Measurements from ENCODE around the gene MAB21L2. TPM values are rescaled to one million over a fixed set of nuclear protein-coding genes. Genes with fewer than 3 reads are reported as not detected.
A peak's percentile ranks its signal among the peaks of the same experiment; 100 is the strongest.

MAB21L2 gene
- total RNA-seq, 1 experiment from 2014 or later, result not detected

DNA sequence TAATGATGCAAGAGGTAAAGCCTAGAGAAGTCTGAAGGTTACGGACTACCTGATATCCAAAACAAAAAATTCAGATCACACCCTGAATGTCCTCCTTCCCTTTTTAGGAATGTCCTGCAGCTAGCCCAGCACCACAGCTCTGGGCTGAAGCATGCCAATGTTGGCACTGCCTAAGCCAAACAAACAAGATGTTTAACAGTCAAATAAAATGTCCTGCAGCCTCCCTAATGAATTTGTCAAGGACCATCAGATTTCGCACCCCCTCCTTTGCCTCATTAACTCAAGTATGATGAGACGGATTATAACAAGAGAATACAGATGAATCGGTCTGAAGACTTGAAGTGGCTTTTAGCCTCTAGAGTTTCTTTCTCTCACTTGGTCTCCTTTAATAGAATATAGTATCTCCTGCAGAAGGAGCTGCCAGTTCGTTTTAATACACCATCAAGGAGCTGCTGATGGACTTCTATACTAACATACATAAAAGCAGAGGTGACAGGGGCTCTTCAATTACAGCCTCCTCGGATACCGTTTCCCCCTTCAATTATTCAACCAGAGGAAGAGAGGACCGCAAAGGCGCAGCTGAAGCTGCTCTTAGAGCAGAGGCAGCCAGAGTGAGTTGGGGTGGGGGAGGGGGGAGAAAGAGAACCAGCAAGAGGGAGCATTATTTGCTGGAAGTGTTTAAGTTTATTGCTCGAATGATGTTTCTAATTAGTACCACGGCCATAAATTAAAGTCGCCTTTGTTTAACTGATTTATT, 3.0 kb upstream of the MAB21L2 start (continued):
- TF ChIP-seq, protein P1, sequence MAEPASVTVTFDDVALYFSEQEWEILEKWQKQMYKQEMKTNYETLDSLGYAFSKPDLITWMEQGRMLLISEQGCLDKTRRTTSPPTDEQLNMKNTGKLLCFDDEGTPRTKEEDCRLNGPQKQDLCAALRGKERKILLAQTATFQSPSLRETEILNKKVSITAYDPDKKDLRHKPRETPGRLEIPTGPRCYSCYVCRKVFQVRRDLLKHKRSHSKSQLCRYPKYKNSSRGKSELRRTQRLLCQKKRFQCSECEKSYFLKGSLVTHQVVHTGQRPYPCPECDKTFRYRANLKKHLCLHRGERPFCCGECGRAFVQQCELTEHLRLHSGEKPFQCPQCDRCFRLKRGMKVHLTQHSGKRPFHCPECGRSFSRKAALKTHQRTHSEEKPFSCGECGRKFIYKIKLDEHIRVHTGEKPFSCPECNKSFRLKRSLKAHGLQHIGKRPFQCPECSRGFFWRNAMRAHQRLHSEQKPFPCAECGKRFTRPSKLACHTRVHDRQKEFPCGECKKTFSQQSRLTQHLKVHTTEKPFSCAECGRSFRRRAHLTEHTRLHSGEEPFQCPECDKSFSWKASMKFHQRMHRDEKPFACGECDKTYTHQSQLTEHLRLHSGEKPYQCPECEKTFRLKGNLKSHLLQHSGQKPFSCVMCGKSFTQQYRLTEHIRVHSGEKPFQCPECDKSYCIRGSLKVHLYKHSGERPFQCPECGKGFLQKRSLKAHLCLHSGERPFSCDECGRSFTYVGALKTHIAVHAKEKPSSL (CRISPR knock-in tag; conservative IDR thresholded peaks at IDR 0.05), result no peak
- TF ChIP-seq ZMAT4 (CRISPR knock-in tag; IDR thresholded peaks at IDR 0.05), result no peak
- TF ChIP-seq, protein P2, sequence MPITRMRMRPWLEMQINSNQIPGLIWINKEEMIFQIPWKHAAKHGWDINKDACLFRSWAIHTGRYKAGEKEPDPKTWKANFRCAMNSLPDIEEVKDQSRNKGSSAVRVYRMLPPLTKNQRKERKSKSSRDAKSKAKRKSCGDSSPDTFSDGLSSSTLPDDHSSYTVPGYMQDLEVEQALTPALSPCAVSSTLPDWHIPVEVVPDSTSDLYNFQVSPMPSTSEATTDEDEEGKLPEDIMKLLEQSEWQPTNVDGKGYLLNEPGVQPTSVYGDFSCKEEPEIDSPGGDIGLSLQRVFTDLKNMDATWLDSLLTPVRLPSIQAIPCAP (CRISPR knock-in tag; IDR thresholded peaks at IDR 0.05), result no peak

- peak; percentile 51; the same call in 1 of the 2 replicates for TF ChIP-seq ETV6 (CRISPR knock-in tag; IDR thresholded peaks at IDR 0.05)
- TF ChIP-seq, protein P3, sequence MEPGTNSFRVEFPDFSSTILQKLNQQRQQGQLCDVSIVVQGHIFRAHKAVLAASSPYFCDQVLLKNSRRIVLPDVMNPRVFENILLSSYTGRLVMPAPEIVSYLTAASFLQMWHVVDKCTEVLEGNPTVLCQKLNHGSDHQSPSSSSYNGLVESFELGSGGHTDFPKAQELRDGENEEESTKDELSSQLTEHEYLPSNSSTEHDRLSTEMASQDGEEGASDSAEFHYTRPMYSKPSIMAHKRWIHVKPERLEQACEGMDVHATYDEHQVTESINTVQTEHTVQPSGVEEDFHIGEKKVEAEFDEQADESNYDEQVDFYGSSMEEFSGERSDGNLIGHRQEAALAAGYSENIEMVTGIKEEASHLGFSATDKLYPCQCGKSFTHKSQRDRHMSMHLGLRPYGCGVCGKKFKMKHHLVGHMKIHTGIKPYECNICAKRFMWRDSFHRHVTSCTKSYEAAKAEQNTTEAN (CRISPR knock-in tag; IDR thresholded peaks at IDR 0.05), result no peak
- no peak for TF ChIP-seq RELA (CRISPR knock-in tag; IDR thresholded peaks at IDR 0.05; ENCODE audit: borderline replicate concordance)
- TF ChIP-seq NFYB (CRISPR knock-in tag; conservative IDR thresholded peaks at IDR 0.05; ENCODE audit: low read depth), result no peak
- TF ChIP-seq ARID4B (CRISPR knock-in tag; IDR thresholded peaks at IDR 0.05; ENCODE audit: borderline replicate concordance), result no peak
- no peak; the same call in 1 of the 2 replicates for TF ChIP-seq CBFB (CRISPR knock-in tag; IDR thresholded peaks at IDR 0.05; ENCODE audit: low read depth)
- TF ChIP-seq, protein P4, sequence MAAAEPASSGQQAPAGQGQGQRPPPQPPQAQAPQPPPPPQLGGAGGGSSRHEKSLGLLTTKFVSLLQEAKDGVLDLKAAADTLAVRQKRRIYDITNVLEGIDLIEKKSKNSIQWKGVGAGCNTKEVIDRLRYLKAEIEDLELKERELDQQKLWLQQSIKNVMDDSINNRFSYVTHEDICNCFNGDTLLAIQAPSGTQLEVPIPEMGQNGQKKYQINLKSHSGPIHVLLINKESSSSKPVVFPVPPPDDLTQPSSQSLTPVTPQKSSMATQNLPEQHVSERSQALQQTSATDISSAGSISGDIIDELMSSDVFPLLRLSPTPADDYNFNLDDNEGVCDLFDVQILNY (CRISPR knock-in tag; IDR thresholded peaks at IDR 0.05), result peak; percentile 68; the same call in 1 of the 2 replicates
- TF ChIP-seq KAT7 (CRISPR knock-in tag; IDR thresholded peaks at IDR 0.05; ENCODE audit: borderline replicate concordance), result peak; percentile 84; the same call in 1 of the 2 replicates
- 0 out of 2 replicates have a peak, but pooled peaks have one; percentile 32 for TF ChIP-seq FOXK1 (CRISPR knock-in tag; IDR thresholded peaks at IDR 0.05)
- ChIA-PET POLR2A (no interaction called here), CTCF (interaction anchor here (1.3 kb wide), 1 partner anchor 12 kb away, joined by 4 read pairs; no protein-coding TSS in a partner anchor)
- peak overlapping the region; percentile 78 for H3K4me3 Mint-ChIP-seq
- ATAC-seq (peak; percentile 15), DNase-seq (ENCODE audit: low spot score) (peak; percentile 57)
- H3K36me3 Mint-ChIP-seq, result no peaks in the 10 kb centered on the region
- H3K9me3 Mint-ChIP-seq, result no peaks in the 10 kb centered on the region
- H3K27me3 Mint-ChIP-seq (ENCODE audit: low read depth), result peaks cover 63% of the 10 kb centered on the region
- H3K27ac Mint-ChIP-seq, result no peak overlapping the region
- peaks cover 46% of the 10 kb centered on the region for H3K4me1 Mint-ChIP-seq
Measured at GRCh38 chr4:150579551-150580234, 2.3 kb upstream of the MAB21L2 start.
